Prostate gland (tissue), 2 donors: ENCODE results near the gene C19orf85. TPM values are rescaled to one million over a fixed set of nuclear protein-coding genes. Genes with fewer than 3 reads are reported as not detected.

Experiments
- DNase-seq: peaks from one replicate; pipeline ENCODE4 v3.0.0-alpha.2; 2019; ENCODE audit warnings: low spot score
- H3K27ac ChIP-seq, 2 donors: fragments of 200-600 bp; sonication (generic); 2 replicates each; pipeline ENCODE4 v1.5.1; 2017 to 2019
- H3K27me3 ChIP-seq: fragments of 200-600 bp; sonication (generic); replicated peaks from 2 replicates; pipeline ENCODE4 v1.5.1; 2019; ENCODE audit not compliant: insufficient read depth
- H3K36me3 ChIP-seq, 2 donors: fragments of 200-600 bp; sonication (generic); 1 replicate in 1 of 2; 2 replicates in 1 of 2; pipeline versions ENCODE4 v1.5.1 to v1.8.1; 2017 to 2019
- H3K4me1 ChIP-seq: fragments of 200-600 bp; sonication (generic); replicated peaks from 2 replicates; pipeline ENCODE4 v1.5.1; 2019
- H3K4me3 ChIP-seq, 2 donors: fragments of 200-600 bp; sonication (generic); 2 replicates each; pipeline ENCODE4 v1.5.1; 2017 to 2019
- H3K9me3 ChIP-seq: fragments of 200-600 bp; sonication (generic); 2 replicates; pipeline ENCODE4 v1.5.1; 2017
- POLR2A ChIP-seq: fragments of 450-650 bp; IDR thresholded peaks from one replicate; pipeline ENCODE4 v1.6.1; 2016; ENCODE audit warnings: antibody characterized with exemption, mild to moderate bottlenecking
- POLR2AphosphoS5 ChIP-seq: sonication (generic); formaldehyde crosslinking; IDR thresholded peaks from one replicate; pipeline ENCODE4 v1.6.1; 2017; ENCODE audit warnings: antibody characterized with exemption
- WGBS: methylation state at CpG from one replicate; pipeline ENCODE4 v1.1.5; 2018; 5-methylcytosine and 5-hydroxymethylcytosine counted together
- intact Hi-C: fragments of 100-400 bp; cut with DNase I; formaldehyde crosslinking; loops from one replicate; pipeline ENCODE4 v1.14.2; 2022
- total RNA-seq, 2 donors: library from RNA; depleted of rRNA; stranded (reverse); fragments of >200 nt; gene quantifications; one replicate each; pipeline ENCODE4 v1.1.0, GENCODE V29; 2016
- TF ChIP-seq, protein P1 (sequence below), 4 experiments: fragments of 200-600 bp in 2 of 4; fragments of 450-650 bp in 2 of 4; sonication (generic) in 2 of 4; IDR thresholded peaks; 1 replicate in 3 of 4; 2 replicates in 1 of 4; pipeline ENCODE4 v1.5.1; 2016 to 2019; ENCODE audit warnings: antibody characterized with exemption in 4 of 4, mild to moderate bottlenecking in 2 of 4, moderate library complexity in 2 of 4

C19orf85 gene
- total RNA-seq, 2 donors from 2014 or later, result not detected

DNA sequence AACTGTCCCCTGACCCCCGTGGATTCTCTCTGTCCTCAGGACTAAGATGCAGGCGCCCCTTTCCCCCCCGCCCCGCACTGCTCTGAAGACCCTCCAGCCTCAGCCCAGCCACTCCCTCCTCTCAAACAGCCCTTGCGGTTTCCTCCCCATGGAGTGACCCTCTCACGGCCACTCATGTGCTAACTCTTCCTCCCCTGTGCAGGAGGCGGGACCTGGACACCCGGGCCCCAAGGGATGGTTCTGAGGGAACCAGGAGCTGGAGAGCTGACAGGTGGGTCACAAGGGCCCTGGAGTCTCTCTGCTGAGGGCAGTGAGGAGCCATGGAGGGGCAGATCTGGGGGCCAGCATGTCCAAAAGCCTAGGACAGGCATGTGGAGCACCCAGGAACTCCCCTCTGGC, 5.0 kb downstream of the C19orf85 start:
- no peak for DNase-seq
- H3K4me3 ChIP-seq, result no peak overlapping the region
- no peaks in the 10 kb centered on the region for H3K27me3 ChIP-seq
- intact Hi-C loops, result no loop called here
- no peaks in the 10 kb centered on the region for H3K36me3 ChIP-seq
- WGBS, result 56% methylated on average over 8 of the region's 8 CpGs
- H3K27ac ChIP-seq, result peak overlapping the region; percentile 86 to 88
- no peaks in the 10 kb centered on the region for H3K4me1 ChIP-seq
- TF ChIP-seq, protein P1, sequence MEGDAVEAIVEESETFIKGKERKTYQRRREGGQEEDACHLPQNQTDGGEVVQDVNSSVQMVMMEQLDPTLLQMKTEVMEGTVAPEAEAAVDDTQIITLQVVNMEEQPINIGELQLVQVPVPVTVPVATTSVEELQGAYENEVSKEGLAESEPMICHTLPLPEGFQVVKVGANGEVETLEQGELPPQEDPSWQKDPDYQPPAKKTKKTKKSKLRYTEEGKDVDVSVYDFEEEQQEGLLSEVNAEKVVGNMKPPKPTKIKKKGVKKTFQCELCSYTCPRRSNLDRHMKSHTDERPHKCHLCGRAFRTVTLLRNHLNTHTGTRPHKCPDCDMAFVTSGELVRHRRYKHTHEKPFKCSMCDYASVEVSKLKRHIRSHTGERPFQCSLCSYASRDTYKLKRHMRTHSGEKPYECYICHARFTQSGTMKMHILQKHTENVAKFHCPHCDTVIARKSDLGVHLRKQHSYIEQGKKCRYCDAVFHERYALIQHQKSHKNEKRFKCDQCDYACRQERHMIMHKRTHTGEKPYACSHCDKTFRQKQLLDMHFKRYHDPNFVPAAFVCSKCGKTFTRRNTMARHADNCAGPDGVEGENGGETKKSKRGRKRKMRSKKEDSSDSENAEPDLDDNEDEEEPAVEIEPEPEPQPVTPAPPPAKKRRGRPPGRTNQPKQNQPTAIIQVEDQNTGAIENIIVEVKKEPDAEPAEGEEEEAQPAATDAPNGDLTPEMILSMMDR (IDR thresholded peaks at IDR 0.05), result no peak
- TF ChIP-seq POLR2A (no peak), POLR2AphosphoS5 (no peak)
- no peaks in the 10 kb centered on the region for H3K9me3 ChIP-seq

DNA sequence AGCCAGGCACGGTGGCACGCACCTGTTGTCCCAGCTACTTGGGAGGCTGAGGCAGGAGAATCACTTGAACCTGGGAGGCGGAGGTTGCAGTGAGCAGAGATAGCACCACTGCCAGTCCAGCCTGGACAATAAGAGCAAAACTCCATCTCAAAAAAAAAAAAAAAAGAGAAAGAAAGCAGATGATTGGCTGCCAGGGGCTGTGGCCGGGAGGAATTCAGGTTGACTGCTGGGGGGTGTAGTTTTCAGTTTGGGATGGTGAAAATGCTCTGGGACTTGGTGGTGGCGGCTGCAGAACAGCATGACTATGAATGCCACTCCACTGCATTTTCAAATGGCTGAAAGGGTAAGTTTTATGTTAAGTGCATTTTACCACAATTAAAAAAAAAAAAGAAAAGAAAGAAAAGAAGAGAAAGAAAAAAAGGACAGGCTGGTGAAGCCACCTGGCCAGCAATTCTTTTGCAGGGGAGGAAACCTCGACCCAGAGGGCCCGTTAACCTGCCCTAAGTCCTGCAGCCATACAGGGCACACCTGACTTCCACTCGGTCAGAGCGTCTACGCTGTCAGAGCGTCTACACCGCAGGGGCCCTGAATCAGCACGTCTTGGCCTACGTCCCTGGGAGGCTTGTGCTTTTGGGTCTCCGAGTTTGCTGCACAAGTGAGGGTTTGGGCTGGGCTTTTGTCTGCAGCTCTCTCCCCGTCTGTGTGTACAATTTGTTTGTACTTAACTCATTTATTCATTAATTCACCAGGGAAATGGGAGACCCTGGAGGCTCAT, 6.7 kb downstream of the C19orf85 start:
- intact Hi-C loops, result no loop called here
- H3K4me3 ChIP-seq, result no peak overlapping the region
- TF ChIP-seq, protein P1 (IDR thresholded peaks at IDR 0.05), result no peak
- TF ChIP-seq POLR2A, result no peak
- no peak for TF ChIP-seq POLR2AphosphoS5
- H3K36me3 ChIP-seq, result no peaks in the 10 kb centered on the region
- WGBS, result 86% methylated on average over 16 of the region's 16 CpGs
- H3K27ac ChIP-seq, result no peak overlapping the region
- DNase-seq, result no peak
- H3K4me1 ChIP-seq, result no peaks in the 10 kb centered on the region
- no peaks in the 10 kb centered on the region for H3K27me3 ChIP-seq
- no peaks in the 10 kb centered on the region for H3K9me3 ChIP-seq

DNA sequence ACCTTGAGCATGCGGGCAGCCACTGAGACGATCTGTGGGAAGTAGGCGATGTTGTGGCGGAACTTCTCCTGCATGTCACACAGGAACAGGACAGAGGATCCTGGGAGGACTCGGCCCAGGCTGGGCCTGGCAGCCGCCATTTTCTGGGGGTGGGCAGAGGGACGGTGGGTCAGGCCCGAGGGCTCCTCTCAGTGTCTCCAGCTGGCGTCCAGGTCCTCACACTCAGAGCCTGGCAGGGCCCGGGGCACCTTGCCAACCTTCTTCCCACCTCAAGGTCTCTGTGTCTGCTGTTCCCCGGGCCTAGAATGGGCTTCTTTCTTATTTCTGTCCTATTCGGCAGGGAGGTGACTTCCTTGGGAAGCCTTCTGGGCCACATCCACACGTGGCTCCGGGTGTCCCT, 8.2 kb downstream of the C19orf85 start:
- DNase-seq, result no peak
- peaks cover 10% of the 10 kb centered on the region for H3K4me1 ChIP-seq
- intact Hi-C loops, result no loop called here

DNA sequence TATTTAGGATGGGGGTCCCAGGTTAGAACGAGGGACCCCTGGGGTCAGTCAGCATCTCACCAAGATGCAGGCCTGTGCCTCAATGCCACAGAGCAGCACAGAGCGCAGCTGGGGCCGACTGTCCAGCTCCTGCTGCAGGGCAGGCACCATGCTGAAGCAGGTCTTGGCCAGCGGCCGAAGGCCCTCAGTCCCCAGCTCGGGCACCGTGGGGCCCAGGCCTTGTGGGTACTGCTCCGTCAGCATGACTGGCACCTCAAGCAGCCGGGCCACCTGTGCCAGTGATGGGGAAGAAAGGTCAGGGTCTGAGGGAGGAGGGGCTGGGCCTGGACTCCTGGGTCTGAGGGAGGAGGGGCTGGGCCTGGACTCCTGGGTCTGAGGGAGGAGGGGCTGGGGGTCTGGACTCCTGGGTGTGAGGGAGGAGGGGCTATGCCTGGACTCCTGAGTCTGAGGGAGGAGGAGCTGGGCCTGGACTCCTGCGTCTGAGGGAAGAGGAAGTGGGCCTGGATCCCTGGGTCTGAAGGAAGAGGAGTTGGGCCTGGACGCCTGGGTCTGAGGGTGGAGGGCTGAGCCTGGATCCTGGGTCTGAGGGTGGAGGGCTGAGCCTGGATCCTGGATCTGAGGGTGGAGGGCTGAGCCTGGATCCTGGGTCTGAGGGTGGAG, 8.8 kb downstream of the C19orf85 start:
- no peaks in the 10 kb centered on the region for H3K9me3 ChIP-seq
- no peak for DNase-seq
- intact Hi-C loops, result no loop called here
- TF ChIP-seq, protein P1 (IDR thresholded peaks at IDR 0.05), result no peak
- TF ChIP-seq POLR2AphosphoS5, result no peak
- TF ChIP-seq POLR2A, result no peak
- no peak overlapping the region for H3K27ac ChIP-seq
- H3K27me3 ChIP-seq, result peaks cover 9% of the 10 kb centered on the region
- 80% methylated on average over 9 of the region's 11 CpGs for WGBS
- no peaks in the 10 kb centered on the region for H3K36me3 ChIP-seq
- peaks cover 13% of the 10 kb centered on the region for H3K4me1 ChIP-seq
- H3K4me3 ChIP-seq, result no peak overlapping the region

More for the DNA sequence above, 8.2 kb downstream of the C19orf85 start:
- 94% methylated on average over 14 of the region's 14 CpGs for WGBS
- H3K4me3 ChIP-seq, result no peak overlapping the region
- TF ChIP-seq POLR2AphosphoS5, result no peak
- TF ChIP-seq, protein P1 (IDR thresholded peaks at IDR 0.05), result no peak
- no peak for TF ChIP-seq POLR2A
- no peaks in the 10 kb centered on the region for H3K9me3 ChIP-seq
- H3K36me3 ChIP-seq, result no peaks in the 10 kb centered on the region
- H3K27me3 ChIP-seq, result peaks cover 9% of the 10 kb centered on the region
- no peak overlapping the region for H3K27ac ChIP-seq
